GM18508 (cell line): ENCODE results near the gene DDX39B.

Source experiments
- ATAC-seq: cut with Tn5 transposase; IDR thresholded peaks from one replicate; pipeline ENCODE4 v1.9.1; 2021; ENCODE audit warnings: moderate number of reproducible peaks; ENCODE audit not compliant: insufficient read depth, unreplicated experiment

DDX39B gene

DNA sequence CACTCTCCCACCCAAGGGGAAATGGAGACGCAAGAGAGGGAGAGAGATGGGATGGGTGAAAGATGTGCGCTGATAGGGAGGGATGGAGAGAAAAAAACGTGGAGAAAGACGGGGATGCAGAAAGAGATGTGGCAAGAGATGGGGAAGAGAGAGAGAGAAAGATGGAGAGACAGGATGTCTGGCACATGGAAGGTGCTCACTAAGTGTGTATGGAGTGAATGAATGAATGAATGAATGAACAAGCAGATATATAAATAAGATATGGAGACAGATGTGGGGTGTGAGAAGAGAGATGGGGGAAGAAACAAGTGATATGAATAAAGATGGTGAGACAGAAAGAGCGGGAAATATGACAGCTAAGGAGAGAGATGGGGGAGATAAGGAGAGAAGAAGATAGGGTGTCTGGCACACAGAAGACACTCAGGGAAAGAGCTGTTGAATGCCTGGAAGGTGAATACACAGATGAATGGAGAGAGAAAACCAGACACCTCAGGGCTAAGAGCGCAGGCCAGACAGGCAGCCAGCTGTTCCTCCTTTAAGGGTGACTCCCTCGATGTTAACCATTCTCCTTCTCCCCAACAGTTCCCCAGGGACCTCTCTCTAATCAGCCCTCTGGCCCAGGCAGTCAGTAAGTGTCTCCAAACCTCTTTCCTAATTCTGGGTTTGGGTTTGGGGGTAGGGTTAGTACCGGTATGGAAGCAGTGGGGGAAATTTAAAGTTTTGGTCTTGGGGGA lies 34.3 kb upstream of the DDX39B start:
- ATAC-seq: no peak

DNA sequence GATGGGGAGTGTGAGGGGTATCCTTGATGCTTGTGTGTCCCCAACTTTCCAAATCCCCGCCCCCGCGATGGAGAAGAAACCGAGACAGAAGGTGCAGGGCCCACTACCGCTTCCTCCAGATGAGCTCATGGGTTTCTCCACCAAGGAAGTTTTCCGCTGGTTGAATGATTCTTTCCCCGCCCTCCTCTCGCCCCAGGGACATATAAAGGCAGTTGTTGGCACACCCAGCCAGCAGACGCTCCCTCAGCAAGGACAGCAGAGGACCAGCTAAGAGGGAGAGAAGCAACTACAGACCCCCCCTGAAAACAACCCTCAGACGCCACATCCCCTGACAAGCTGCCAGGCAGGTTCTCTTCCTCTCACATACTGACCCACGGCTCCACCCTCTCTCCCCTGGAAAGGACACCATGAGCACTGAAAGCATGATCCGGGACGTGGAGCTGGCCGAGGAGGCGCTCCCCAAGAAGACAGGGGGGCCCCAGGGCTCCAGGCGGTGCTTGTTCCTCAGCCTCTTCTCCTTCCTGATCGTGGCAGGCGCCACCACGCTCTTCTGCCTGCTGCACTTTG lies 33.6 kb upstream of the DDX39B start, which contains the start of gene TNF:
Gene TNF, plus strand, starts transcription at position 231 of the 567 bp plus-strand sequence. Its CDS starts 177 bp downstream, at position 408.
- ATAC-seq: no peak

DNA sequence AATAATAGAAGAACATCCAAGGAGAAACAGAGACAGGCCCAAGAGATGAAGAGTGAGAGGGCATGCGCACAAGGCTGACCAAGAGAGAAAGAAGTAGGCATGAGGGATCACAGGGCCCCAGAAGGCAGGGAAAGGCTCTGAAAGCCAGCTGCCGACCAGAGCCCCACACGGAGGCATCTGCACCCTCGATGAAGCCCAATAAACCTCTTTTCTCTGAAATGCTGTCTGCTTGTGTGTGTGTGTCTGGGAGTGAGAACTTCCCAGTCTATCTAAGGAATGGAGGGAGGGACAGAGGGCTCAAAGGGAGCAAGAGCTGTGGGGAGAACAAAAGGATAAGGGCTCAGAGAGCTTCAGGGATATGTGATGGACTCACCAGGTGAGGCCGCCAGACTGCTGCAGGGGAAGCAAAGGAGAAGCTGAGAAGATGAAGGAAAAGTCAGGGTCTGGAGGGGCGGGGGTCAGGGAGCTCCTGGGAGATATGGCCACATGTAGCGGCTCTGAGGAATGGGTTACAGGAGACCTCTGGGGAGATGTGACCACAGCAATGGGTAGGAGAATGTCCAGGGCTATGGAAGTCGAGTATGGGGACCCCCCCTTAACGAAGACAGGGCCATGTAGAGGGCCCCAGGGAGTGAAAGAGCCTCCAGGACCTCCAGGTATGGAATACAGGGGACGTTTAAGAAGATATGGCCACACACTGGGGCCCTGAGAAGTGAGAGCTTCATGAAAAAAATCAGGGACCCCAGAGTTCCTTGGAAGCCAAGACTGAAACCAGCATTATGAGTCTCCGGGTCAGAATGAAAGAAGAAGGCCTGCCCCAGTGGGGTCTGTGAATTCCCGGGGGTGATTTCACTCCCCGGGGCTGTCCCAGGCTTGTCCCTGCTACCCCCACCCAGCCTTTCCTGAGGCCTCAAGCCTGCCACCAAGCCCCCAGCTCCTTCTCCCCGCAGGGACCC lies 32.6 kb upstream of the DDX39B start:
- no peak for ATAC-seq

DNA sequence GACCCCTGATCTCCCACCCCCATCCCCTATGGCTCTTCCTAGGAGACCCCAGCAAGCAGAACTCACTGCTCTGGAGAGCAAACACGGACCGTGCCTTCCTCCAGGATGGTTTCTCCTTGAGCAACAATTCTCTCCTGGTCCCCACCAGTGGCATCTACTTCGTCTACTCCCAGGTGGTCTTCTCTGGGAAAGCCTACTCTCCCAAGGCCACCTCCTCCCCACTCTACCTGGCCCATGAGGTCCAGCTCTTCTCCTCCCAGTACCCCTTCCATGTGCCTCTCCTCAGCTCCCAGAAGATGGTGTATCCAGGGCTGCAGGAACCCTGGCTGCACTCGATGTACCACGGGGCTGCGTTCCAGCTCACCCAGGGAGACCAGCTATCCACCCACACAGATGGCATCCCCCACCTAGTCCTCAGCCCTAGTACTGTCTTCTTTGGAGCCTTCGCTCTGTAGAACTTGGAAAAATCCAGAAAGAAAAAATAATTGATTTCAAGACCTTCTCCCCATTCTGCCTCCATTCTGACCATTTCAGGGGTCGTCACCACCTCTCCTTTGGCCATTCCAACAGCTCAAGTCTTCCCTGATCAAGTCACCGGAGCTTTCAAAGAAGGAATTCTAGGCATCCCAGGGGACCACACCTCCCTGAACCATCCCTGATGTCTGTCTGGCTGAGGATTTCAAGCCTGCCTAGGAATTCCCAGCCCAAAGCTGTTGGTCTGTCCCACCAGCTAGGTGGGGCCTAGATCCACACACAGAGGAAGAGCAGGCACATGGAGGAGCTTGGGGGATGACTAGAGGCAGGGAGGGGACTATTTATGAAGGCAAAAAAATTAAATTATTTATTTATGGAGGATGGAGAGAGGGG lies 31.7 kb upstream of the DDX39B start:
- no peak for ATAC-seq

DNA sequence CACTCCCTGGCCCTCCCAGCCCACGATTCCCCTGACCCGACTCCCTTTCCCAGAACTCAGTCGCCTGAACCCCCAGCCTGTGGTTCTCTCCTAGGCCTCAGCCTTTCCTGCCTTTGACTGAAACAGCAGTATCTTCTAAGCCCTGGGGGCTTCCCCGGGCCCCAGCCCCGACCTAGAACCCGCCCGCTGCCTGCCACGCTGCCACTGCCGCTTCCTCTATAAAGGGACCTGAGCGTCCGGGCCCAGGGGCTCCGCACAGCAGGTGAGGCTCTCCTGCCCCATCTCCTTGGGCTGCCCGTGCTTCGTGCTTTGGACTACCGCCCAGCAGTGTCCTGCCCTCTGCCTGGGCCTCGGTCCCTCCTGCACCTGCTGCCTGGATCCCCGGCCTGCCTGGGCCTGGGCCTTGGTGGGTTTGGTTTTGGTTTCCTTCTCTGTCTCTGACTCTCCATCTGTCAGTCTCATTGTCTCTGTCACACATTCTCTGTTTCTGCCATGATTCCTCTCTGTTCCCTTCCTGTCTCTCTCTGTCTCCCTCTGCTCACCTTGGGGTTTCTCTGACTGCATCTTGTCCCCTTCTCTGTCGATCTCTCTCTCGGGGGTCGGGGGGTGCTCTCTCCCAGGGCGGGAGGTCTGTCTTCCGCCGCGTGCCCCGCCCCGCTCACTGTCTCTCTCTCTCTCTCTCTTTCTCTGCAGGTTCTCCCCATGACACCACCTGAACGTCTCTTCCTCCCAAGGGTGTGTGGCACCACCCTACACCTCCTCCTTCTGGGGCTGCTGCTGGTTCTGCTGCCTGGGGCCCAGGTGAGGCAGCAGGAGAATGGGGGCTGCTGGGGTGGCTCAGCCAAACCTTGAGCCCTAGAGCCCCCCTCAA lies 30.5 kb upstream of the DDX39B start, which contains the start of gene LTA:
Gene LTA, plus strand, starts transcription at position 249 of the 871 bp plus-strand sequence. Its CDS starts 454 bp downstream, at position 703.
- ATAC-seq: no peak

DNA sequence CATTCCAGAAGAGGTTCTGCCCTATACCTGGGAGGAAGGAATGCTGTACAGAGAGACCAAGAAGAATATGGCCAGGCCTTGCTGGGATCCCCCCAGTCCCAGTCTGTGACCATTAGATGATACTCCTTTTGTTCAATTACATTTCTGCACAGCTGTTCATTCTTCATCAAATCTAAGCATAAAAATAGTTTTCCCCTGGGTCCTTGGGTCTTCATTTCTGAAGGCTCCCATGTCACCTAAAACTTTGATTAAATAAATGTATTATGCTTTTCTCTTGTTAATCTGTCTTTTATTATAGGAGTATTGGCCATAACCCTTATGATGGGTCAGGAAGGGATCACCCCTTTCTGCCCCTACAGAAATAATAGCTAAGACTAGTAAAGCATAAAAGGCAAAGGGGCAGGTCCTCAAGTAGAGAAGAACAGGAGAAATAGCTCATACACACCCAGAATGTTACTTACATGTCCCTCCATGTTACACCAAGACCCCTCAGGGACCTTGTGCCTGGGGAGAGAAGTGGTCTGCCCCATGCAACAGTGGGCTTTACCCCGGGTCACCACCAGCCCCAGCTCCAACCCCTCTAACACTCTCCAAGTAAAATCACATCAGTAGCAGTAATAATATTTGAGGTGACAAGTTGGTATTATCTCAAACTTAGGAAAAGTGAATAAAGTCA lies 28.2 kb upstream of the DDX39B start:
- no peak for ATAC-seq

DNA sequence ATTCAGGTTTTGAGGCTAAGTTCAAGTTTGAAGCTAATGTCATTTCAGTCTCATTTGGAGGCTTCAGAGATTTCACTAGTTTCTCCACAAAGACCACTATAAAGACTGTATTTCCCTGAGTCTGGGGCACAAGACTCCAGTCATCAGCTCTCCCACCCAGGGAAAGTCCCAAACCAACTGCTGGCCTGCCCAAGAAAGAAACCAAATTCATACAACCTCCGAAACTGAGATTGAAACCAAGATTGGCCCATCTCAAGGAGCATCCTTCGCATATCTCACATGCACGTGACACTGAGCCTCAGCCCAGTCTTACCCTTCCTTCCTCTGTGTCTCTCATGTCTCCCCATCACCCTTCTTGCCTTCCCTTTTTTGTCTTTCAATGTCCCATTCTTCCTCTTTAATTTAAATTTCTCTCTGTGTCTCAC lies 26.7 kb upstream of the DDX39B start:
- peak; percentile 52 for ATAC-seq

DNA sequence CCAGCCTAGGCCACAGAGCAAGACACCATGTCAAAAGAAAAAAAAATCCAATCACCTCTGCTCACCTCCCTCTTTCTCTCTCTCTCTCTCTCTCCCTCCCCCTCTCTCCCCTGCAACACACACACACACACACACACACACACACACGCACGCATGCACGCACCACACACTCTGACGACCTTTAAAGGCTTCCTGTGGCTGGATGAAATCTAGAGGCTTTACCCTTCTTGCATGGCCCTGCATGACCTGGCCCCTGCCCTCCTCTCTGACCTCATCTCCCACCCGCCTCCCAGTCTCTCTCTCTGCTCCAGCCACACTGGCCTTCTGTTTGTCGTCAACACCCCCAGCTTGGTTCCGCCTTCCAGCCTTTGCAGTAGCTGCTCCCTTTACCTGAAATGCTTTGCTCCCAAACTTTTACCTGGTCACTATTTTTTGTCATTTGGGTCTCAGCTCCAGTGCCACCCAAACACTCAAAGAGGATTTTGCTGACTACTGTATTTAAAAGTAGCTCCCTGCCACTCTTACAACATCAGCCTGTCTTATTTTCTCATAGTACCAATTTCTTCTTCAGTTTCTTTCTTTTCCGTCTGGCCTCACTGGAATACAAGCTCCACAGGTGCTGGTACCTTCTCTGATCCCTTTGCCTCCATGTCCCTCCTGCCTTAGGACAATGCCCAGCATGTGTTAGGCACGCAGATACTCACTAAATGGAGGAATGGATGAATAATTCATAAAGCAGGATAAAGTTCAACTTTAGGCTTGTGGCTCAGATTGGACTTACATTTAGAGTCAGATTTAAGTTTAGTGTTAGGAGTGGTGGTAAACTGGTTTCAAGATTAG lies 25.9 kb upstream of the DDX39B start:
- no peak for ATAC-seq

DNA sequence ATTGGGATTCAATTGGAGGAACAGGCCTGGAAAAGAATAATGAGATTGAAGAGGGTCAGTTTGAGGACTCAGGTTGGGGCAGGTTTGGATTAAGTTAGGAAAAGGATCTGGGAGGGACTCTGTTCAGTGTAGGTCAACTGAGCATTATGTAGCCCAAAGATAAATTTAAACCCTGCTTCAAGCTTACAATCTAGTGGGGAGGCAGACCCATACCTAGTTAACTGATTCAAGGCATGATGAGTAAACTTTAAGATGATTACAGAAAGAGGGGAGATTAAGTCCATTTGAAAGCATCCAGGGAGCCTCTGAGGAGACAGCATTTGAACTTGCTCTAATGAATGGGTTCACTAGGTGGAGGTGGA lies 18.9 kb upstream of the DDX39B start:
- ATAC-seq: no peak

DNA sequence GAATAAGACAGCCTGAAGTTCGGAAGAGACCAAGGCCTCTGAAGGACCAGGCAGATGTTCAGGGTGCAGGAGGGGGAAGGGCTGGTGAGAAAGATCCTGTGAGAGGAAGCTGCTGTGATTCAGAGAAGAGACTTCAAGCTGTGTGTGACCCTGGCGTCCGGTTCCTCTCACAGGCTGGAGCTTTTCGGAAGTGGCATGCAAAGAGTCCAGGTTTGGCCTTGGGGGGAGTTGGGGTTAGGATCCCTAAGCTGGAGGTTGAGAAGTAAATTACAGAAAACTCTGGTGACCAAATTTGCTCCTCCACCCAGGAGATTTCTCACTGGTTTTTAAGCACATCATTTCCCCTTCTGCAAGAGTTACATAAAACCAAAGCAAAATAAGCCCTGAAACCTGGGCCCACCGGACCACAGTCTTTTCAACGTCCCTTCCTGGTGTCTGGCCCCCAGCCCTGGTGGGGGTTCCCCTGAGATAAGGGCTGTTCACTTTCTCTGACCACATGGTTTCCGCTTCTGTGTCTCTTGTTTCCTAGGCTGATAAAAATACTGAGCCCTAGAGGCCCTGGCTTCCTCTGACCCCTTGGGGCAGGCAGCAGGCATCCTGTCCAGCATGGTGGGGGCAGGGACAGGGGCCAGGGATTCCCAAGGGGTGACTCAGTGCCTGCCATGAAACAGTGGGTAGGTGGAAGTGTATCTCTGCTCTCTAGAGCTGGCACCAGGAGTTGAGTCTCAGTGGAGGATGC lies 18.3 kb upstream of the DDX39B start:
- ATAC-seq: no peak

DNA sequence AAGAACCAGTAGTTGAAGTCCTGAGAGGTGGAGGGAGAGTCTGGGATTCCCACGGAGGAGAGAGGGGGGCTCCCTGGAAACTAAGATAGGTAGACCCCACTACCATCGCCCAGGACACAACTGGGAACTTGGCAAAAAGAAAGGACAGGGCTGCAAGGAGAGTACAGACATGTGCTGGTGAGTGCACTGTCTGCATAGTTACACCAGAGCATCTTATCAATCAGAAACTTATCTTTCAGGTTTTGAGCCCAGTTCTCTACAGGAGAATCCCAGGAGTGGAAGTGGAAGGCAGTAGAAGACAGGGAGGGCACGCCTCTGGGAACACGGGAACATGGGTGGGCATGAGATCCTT lies 17.8 kb upstream of the DDX39B start:
- no peak for ATAC-seq

DNA sequence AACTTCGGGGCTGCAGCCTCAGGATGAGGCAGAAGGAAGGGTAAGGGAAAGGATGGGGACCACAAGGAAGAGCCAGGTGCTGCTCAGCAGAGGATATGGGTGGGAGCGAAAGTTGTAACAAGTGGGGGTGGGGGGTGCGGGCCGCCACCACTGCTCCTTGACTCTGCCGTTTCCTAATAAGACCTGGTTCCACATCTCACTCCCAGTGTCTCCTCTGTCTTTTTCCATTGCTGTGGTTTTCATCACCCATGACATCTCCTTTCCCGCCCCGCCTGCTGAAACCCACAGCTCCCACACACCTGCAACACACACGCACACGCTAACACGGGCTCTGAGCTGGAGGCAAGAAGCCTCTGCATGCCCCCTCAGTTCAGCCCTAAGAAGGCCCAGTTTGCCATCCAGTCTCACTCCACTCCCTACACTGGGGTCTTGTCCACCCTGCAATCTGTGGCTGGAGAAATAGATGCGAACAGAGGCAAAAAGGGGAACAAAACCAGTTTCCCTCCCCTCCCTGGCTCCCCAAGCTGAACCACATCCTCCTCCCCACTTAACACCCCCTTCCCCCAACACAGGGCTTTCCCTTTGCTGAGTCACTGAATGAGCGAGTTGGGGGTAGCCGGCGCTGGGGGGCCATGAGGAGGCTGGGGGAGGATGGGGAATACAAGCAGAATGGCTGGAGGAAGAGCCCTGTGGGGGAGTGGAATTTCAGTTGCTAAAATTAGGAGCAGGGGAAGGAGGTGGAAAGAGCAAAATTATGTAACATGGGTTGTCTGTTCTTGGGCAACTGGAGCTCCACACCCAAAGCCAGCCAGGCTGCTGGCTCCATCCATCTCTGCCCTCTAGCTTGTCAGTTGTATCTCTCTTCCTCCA lies 17.1 kb upstream of the DDX39B start:
- ATAC-seq: no peak

DNA sequence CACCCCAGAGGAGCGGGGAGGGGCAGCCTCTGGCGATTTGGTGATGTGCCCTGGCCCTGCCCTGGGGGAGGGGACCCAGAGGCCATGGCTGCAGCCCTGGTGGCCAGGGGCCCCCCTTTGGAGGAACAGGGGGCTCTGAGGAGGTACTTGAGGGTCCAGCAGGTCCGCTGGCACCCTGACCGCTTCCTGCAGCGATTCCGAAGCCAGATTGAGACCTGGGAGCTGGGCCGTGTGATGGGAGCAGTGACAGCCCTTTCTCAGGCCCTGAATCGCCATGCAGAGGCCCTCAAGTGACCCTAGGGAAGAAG lies 16.5 kb upstream of the DDX39B start:
- no peak for ATAC-seq

DNA sequence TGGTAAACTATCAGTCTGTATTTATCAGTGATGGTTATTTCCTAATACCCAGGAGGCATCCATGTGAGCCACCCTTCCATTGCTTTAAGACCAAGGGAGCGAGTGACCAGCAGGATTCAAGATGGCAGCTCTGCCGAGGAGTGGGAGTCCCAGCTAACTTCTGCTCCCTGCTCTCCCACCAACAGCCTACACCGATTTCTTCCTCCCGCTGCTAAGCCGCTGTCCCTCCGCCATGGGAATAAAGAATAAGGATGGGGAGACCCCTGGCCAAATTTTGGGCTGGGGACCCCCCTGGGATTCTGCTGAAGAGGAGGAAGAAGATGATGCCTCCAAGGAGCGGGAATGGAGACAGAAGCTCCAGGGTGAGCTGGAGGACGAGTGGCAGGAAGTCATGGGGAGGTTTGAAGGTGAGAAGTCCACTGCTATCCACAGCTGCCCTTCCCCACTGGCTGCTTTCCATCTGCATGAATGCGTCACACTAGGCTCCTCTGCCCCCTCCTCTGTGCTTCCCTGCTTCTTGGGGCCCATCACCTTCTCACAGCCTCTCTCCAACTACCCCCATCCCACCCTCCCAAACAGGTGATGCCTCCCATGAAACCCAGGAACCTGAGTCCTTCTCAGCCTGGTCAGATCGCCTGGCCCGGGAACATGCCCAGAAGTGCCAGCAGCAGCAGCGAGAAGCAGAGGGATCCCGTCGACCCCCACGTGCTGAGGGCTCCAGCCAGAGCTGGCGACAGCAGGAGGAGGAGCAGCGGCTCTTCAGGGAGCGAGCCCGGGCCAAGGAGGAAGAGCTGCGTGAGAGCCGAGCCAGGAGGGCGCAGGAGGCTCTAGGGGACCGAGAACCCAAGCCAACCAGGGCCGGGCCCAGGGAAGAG lies 15.9 kb upstream of the DDX39B start:
- no peak for ATAC-seq

DNA sequence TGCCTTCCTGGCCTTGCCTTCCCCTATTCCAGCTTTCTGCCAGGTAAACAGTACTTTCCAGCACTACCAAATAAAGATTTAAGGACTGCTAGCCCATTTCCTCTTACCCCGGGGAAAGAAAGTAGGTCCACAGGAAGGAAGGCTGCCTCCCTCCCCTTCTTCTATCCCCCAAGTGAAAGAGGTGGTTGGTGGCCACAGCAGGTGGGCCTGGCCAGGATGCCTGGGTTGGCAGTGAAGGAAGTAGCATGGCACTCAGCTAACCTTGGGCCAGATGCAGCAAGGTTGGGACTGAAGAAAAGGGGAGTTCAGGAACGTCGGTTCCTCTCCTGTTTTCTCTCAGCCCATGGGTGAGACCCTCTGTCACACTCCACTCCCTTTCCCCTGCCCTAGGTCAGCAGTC lies 14.5 kb upstream of the DDX39B start:
- no peak for ATAC-seq
